CD4-positive, alpha-beta T cell (primary cell): ENCODE results near the gene FOXQ1. TPM values are rescaled to one million over a fixed set of nuclear protein-coding genes. Genes with fewer than 3 reads are reported as not detected.

Source experiments
- ATAC-seq: fragments of 200-7000 bp; cut with Tn5 transposase; one replicate; pipeline ENCODE4 v1.10.0; 2022; ENCODE audit warnings: mild to moderate bottlenecking; ENCODE audit not compliant: poor library complexity
- CTCF ChIA-PET: fragments of 350-600 bp; sonication (Branson Sonifier 250); formaldehyde crosslinking; loops from one replicate; lab custom pipeline; 2021; ENCODE audit warnings: antibody characterized with exemption, inconsistent platforms; lab: Charles Lee
- POLR2A ChIA-PET: fragments of 350-600 bp; sonication (Branson Sonifier 250); formaldehyde crosslinking; loops from one replicate; lab custom pipeline; 2021; ENCODE audit warnings: antibody characterized with exemption, inconsistent platforms; lab: Charles Lee
- DNase-seq, 14 experiments: peaks; one replicate each; pipeline ENCODE4 v3.0.0-alpha.2; 2013 to 2020; ENCODE audit warnings: mixed read lengths in 2 of 14
- H3K27ac ChIP-seq, 2 donors: one replicate each; pipeline versions ENCODE4 v1.5.1 to v1.7.0; 2013; ENCODE audit warnings: low read length in 2 of 2, low read depth in 1 of 2, mild to moderate bottlenecking in 1 of 2
- H3K27me3 ChIP-seq, 2 experiments: 1 replicate in 1 of 2; 2 replicates in 1 of 2; pipeline versions ENCODE4 v1.6.1 to v1.7.0; 2013; ENCODE audit warnings: low read length in 2 of 2, control low read depth in 1 of 2, mild to moderate bottlenecking in 1 of 2, moderate library complexity in 1 of 2; ENCODE audit not compliant: insufficient read depth in 2 of 2, control insufficient read depth in 1 of 2
- H3K36me3 ChIP-seq: one replicate; pipeline ENCODE4 v1.6.1; 2013; ENCODE audit warnings: low read length, control low read depth; ENCODE audit not compliant: insufficient read depth
- H3K4me1 ChIP-seq: one replicate; pipeline ENCODE4 v1.6.1; 2013; ENCODE audit warnings: low read length, control low read depth; ENCODE audit not compliant: insufficient read depth
- H3K4me3 ChIP-seq: one replicate; pipeline ENCODE4 v1.5.1; 2013; ENCODE audit warnings: mild to moderate bottlenecking, low read length, moderate library complexity
- H3K9me3 ChIP-seq, 2 experiments: 1 replicate in 1 of 2; 2 replicates in 1 of 2; pipeline versions ENCODE4 v1.6.1 to v1.7.0; 2013; ENCODE audit warnings: low read length in 2 of 2, mild to moderate bottlenecking in 2 of 2, control low read depth in 1 of 2, moderate library complexity in 1 of 2; ENCODE audit not compliant: control insufficient read depth in 1 of 2, insufficient read depth in 1 of 2
- H3K27ac Mint-ChIP-seq: one replicate; pipeline ENCODE4 v1.8.0; 2020; ENCODE audit warnings: mixed read lengths
- H3K27me3 Mint-ChIP-seq: one replicate; pipeline ENCODE4 v1.8.0; 2021; ENCODE audit warnings: mixed read lengths
- H3K36me3 Mint-ChIP-seq: one replicate; pipeline ENCODE4 v1.8.0; 2021; ENCODE audit warnings: low read depth, mixed read lengths
- H3K4me1 Mint-ChIP-seq: one replicate; pipeline ENCODE4 v1.8.0; 2021; ENCODE audit warnings: low read depth, mixed read lengths
- H3K4me3 Mint-ChIP-seq: one replicate; pipeline ENCODE4 v1.8.0; 2020; ENCODE audit warnings: mild to moderate bottlenecking, mixed read lengths
- H3K9me3 Mint-ChIP-seq: one replicate; pipeline ENCODE4 v1.8.0; 2020; ENCODE audit warnings: mixed read lengths
- intact Hi-C, 2 experiments: fragments of 100-400 bp; cut with DNase I in 1 of 2; cut with micrococcal nuclease in 1 of 2; formaldehyde crosslinking; loops; one replicate each; pipeline versions ENCODE4 v1.15.1 to v1.9.0; 2023 to 2025; cut with DNase I, micrococcal nuclease
- total RNA-seq, 174 experiments: library from RNA in 2 of 174; stranded (reverse) in 2 of 174; gene quantifications; one replicate each; pipeline ENCODE4 v1.2.3 and lab custom pipeline; 2021 to 2026
- TF ChIP-seq, protein P1 (sequence below): fragments of 200-600 bp; IDR thresholded peaks from one replicate; pipeline ENCODE4 v1.8.0; 2022; ENCODE audit warnings: antibody characterized with exemption, mild to moderate bottlenecking

FOXQ1 gene
- total RNA-seq, 2 experiments from 2014 or later = not detected

DNA sequence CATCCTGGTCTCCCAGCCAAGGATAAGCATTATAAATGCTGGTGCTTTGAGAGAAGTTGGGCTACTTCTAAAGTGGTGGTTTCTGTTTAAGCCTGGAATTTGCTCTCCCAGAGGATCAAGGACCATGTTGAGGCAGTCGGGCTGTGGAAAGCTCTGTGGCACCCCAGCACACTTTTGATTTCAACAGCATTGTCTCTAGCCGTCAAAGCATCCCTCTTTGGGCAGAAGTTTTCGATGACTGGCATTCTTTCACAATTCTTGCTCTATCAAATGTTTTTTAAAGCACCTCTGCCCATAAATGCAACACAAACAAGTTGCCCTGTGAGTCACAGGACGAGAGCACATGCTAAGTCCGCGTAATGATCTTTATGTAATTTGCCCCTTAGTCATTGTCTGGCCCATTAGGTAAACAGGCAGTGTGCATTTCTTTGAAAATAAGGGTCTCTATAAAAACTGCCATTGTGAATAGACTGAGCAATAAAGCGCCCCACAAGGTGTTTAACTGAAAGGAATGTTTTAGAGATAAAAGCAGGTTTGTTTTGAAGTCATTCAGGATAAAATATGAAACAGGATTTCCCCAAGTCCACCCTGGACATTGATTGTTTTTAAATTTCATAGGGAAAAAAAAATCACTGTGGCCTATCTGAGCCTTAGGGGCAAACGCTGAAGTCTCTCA lies 44.7 kb upstream of the FOXQ1 start:
- Histone ChIP-seq H3K27ac (no peak overlapping the region), H3K4me1 (no peaks in the 10 kb centered on the region), H3K27me3 (peaks cover 9 to 11% of the 10 kb centered on the region in 2 experiments), H3K9me3 (peaks cover 4 to 6% of the 10 kb centered on the region in 2 experiments), H3K36me3 (no peaks in the 10 kb centered on the region), H3K4me3 (no peak overlapping the region)
- H3K36me3 Mint-ChIP-seq = no peaks in the 10 kb centered on the region
- ATAC-seq (no peak), DNase-seq (no peak)
- H3K4me3 Mint-ChIP-seq = no peak overlapping the region
- H3K27ac Mint-ChIP-seq = no peak overlapping the region
- ChIA-PET POLR2A (no interaction called here), CTCF (no interaction called here)
- TF ChIP-seq, protein P1, sequence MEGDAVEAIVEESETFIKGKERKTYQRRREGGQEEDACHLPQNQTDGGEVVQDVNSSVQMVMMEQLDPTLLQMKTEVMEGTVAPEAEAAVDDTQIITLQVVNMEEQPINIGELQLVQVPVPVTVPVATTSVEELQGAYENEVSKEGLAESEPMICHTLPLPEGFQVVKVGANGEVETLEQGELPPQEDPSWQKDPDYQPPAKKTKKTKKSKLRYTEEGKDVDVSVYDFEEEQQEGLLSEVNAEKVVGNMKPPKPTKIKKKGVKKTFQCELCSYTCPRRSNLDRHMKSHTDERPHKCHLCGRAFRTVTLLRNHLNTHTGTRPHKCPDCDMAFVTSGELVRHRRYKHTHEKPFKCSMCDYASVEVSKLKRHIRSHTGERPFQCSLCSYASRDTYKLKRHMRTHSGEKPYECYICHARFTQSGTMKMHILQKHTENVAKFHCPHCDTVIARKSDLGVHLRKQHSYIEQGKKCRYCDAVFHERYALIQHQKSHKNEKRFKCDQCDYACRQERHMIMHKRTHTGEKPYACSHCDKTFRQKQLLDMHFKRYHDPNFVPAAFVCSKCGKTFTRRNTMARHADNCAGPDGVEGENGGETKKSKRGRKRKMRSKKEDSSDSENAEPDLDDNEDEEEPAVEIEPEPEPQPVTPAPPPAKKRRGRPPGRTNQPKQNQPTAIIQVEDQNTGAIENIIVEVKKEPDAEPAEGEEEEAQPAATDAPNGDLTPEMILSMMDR = no peak
- intact Hi-C loops = no loop called here
- no peaks in the 10 kb centered on the region for H3K4me1 Mint-ChIP-seq
- peaks cover 28% of the 10 kb centered on the region for H3K27me3 Mint-ChIP-seq
- H3K9me3 Mint-ChIP-seq = peaks cover 3% of the 10 kb centered on the region

DNA sequence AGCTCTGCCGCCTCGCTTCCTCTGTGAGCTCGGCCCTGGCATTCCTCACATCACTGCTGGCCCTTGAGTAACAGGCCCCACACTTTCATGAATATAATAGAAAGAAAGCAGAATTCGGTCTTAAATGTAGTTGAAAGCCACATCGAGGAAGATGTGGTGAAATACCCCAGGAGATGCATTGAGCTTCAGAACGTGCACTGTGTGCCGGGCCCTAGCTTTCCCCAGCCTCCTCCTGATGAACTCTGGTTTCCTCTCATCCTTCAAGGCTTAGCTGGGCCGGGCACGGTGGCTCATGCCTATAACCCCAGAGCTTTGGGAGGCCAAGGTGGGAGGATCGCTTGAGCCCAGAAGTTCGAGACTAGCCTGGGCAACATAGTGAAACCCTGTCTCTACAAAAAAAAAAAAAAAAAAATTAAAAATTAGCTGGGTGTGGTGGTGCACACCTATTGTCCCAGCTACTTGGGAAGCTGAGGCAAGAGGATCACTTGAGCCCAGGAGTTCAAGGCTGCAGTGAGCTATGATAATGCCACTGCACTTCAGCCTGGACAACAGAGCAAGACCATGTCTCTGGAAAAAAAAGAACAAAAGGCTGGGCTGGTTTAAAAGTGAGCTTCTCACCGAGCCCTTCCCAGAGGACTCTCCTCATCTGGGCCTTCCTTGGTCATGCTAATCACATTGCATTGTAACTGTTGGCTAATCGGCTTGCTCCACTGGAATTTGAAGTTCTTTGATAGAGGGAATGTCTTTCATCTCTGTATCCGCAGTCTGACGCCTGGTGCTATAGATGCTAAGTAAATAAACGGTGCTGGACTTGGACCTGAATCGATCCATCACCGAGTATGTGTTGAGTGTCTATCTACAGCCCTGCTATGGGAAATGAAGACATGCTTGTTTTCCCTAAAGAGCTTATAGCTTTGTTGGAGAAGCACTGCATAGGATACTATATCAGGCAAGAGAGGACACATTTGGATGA lies 43.8 kb upstream of the FOXQ1 start:
- Mint-ChIP-seq H3K9me3 (peaks cover 5% of the 10 kb centered on the region), H3K4me3 (no peak overlapping the region), H3K27ac (no peak overlapping the region), H3K4me1 (no peaks in the 10 kb centered on the region), H3K36me3 (no peaks in the 10 kb centered on the region), H3K27me3 (peaks cover 34% of the 10 kb centered on the region)
- CTCF ChIA-PET = no interaction called here
- TF ChIP-seq, protein P1 = no peak
- Histone ChIP-seq H3K27me3 (peaks cover 9 to 11% of the 10 kb centered on the region in 2 experiments), H3K9me3 (peaks cover 9 to 10% of the 10 kb centered on the region in 2 experiments), H3K4me1 (no peaks in the 10 kb centered on the region), H3K27ac (no peak overlapping the region), H3K36me3 (no peaks in the 10 kb centered on the region), H3K4me3 (no peak overlapping the region)
- POLR2A ChIA-PET = no interaction called here
- DNase-seq = no peak
- intact Hi-C loops = no loop called here
- ATAC-seq = no peak

DNA sequence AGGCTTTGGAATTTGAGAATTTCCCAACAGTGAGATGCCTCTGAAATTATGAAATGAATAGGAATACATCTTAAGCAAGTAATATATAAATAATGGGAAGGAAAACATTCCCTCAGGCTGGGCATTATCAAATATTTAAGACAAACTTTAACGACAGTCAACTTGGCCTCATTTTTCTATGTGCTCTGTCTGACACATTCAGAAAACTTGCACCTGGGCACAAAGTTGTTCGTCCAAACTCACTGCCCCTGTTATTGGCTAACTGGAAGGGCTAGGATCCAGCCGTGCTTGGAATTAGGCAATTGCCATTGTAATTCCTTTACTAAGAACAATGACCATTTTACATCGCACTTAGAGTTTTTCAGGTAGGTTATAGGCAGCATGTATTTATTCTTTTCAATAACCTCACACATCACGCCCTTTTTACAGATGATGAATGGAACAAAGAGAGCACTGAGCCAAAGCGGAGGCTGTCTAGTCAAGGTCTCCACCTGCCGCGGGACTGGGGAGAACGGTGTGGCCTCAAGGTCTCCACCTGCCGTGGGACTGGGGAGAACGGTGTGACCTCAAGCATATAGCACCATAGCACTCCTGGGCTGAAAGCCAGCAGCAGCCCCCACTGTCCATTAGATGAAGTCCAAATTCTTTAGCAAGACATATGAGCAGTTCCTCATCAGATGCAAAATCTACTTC lies 40.7 kb upstream of the FOXQ1 start:
- no peaks in the 10 kb centered on the region for H3K36me3 Mint-ChIP-seq
- H3K27ac ChIP-seq = no peak overlapping the region
- no peak for ATAC-seq
- no peaks in the 10 kb centered on the region for H3K4me1 Mint-ChIP-seq
- ChIA-PET POLR2A (no interaction called here), CTCF (no interaction called here)
- TF ChIP-seq, protein P1 = no peak
- no peak overlapping the region for H3K4me3 ChIP-seq
- peaks cover 10 to 15% of the 10 kb centered on the region in 2 experiments for H3K9me3 ChIP-seq
- peaks cover 48% of the 10 kb centered on the region for H3K27me3 Mint-ChIP-seq
- H3K9me3 Mint-ChIP-seq = peaks cover 7% of the 10 kb centered on the region
- no peak for DNase-seq
- no peaks in the 10 kb centered on the region for H3K36me3 ChIP-seq
- no peak overlapping the region for H3K4me3 Mint-ChIP-seq
- peaks cover 9 to 12% of the 10 kb centered on the region in 2 experiments for H3K27me3 ChIP-seq
- H3K27ac Mint-ChIP-seq = no peak overlapping the region
- intact Hi-C loops = no loop called here
- H3K4me1 ChIP-seq = no peaks in the 10 kb centered on the region
